ENCODE data around the gene ATP10A.

The ATP10A gene

DNA sequence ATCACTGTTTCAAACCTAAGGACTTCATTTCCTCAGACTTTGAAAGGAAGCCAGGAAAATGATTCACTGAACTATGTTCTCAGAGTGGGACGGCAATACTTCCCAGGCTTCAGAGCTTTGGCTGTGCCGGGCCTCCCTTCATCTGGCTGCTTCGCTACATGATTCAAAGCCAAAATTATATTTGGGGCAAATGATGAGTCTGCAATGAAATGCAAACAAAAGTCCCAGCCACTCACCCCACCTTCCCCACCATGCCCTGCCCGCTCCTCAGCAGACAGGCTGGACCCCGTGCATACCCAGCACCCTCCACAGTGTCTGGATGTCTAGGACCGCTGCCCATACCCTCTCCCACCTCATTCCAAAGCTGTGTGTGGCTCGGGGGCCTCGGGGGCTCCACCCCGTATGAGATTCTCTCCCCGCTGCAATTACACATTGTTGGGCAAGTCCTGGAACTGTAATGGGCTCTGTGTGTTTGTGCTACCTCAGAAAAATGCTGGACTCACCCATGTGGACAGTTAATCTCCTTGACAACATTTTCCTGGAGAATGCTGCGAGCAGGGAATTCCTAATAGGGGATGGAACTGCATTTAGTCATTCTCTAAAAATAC, 32.2 kb downstream of the ATP10A start:
- no peak for DNase-seq (ENCODE audit: low read depth, low spot score)

GRCh38 chr15:25829073-25829472, 34.1 kb downstream of the ATP10A start:
- DNase-seq (ENCODE audit: low read depth, low spot score), result no peak

GRCh38 chr15:25825207-25825606, 37.9 kb downstream of the ATP10A start:
- DNase-seq (ENCODE audit: low read depth, low spot score), result no peak

GRCh38 chr15:25824618-25825017, 38.5 kb downstream of the ATP10A start:
- no peak for DNase-seq (ENCODE audit: low read depth, low spot score)

- no peak for DNase-seq (ENCODE audit: low read depth, low spot score)
These were observed 50.3 kb downstream of the ATP10A start for GRCh38 chr15:25812845-25813244.

DNA sequence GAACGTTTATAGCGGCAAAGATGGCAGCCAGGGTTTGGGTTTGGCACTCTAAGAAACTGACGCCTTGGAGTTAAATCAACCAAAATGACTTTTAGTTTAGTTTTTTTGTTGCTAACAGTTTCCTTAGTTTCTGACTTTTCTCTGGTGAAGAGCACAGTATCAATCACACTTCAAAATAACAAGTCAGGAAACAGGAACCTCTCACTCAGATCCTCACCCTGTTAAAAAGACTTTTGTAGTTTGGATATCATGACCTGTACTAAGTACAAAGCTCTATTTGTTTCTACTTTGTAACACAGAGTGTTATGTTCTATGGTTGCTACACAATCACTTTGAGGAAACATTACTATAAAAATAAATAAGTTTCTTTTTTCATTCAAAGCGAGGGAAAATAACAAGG, 51.1 kb downstream of the ATP10A start:
- no peak for DNase-seq (ENCODE audit: low read depth, low spot score)

- DNase-seq (ENCODE audit: low read depth, low spot score), result no peak
These were observed 51.6 kb downstream of the ATP10A start for GRCh38 chr15:25811481-25811906.

GRCh38 chr15:25810631-25811091, 52.5 kb downstream of the ATP10A start:
- DNase-seq (ENCODE audit: low read depth, low spot score), result no peak

- DNase-seq (ENCODE audit: low read depth, low spot score), result no peak
These were observed 53.0 kb downstream of the ATP10A start for GRCh38 chr15:25810154-25810553.

GRCh38 chr15:25807063-25807462, 56.1 kb downstream of the ATP10A start:
- DNase-seq (ENCODE audit: low read depth, low spot score), result no peak

DNA sequence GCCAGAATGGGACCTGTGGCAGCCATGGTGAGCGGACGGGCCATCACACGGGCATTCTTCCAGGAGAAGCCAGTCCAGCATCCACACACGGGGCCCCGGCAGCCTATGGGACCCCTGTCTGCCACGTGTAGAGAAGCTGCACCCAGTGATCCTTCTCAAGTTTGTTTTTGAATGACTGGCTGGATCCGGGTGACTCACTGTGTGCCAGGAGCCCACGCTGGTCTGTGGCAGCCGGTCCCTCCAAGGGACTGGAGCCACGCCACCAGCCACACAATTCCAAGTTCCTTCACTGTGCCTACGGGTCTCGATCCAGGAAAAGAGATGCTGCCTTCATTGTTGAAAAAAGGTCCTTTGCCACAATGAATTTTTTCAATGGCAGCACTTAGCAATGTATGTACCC, 58.1 kb downstream of the ATP10A start:
- no peak for DNase-seq (ENCODE audit: low read depth, low spot score)

- no peak for DNase-seq (ENCODE audit: low read depth, low spot score)
These were observed 58.7 kb downstream of the ATP10A start for GRCh38 chr15:25804451-25804850.

- no peak for DNase-seq (ENCODE audit: low read depth, low spot score)
These were observed 59.6 kb downstream of the ATP10A start for GRCh38 chr15:25803541-25803940.

DNA sequence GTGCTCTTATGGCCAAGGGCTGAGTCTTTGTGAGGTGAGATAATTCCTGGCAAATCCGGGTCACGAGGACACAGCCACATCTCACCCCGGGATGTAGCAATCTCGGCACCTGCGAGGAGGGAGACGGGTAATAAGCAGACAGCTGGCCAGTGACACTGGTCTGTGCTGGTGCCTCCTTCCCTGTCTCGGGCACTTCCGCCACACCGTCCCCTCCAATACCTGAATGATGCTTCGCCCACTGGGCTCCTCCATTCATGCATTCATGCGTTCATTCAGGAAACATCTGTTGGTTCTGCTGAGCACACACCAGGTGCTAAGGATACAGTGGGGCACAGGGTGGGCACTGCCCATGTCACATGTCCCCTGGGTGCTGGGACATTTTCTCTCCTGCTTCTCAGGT, 60.1 kb downstream of the ATP10A start:
- DNase-seq (ENCODE audit: low read depth, low spot score), result no peak

GRCh38 chr15:25802285-25802830, 60.8 kb downstream of the ATP10A start:
- no peak for DNase-seq (ENCODE audit: low read depth, low spot score)

DNA sequence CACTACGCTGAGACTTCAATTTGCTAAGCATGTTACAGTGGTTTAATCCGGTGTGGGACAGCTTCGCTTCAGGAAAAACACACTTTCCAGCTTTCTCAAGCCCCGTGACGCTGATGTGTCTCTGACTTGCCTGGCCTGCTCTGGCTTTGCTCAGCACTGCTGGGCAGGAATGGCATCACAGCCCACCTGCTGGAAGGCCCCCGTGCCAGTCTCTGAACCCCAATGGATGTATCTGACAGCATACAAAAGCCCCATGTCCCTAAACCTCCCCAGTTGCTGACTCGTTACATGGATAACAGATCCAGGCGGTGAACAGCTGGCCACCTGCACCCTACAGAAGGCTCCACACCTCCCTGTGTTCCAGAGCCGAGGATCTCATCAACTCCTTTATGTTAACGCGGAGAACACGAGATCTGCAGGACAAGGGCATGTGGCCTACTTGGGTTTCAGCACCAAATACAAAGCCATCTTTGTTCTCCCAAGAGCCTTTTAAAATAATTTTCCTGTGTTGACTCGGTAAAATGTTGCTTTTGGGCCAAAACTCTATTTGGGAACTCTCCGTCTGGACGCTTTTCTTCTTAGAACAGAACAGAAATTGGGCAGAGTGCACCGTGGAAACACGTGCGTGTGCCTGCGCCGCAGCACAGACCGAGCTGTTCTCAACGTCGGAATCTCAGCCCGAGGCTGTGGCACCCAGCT, 61.4 kb downstream of the ATP10A start:
- DNase-seq (ENCODE audit: low read depth, low spot score), result no peak

DNA sequence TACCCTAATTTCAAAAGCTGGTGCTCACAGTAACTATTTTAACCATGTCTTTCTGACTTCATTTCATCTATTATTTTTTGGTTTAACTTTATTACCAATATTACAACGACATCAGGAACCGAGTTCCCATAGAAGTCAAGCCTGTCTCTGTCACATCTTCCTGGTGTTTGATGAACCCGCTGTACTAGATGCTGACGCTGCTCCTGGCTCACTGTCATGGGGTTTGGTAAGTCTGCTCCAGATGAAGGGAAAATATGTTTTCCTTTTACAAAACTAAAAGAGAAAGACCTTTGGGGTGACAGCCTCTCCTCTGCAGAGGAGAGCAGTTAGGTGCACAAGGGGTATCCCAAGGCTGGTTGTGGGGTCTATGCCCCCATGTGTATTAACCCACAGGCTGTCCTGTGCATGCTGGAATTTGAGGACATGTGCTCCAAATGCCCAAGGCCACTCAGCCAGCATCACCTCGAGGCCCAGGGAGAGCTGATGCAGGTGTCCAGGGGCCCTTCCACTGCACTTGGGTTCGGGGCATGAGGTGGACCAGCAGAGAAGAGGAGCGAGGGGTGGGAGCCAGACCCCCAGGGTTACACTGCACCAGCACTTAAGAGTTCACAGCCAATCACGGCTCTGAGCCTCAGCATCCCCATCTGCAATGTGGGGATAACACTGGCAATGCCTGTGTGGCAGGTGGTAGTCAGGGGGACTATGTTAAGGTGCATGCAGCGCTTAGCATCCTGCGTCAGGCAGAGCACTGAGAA, 62.2 kb downstream of the ATP10A start:
- no peak for DNase-seq (ENCODE audit: low read depth, low spot score)

DNA sequence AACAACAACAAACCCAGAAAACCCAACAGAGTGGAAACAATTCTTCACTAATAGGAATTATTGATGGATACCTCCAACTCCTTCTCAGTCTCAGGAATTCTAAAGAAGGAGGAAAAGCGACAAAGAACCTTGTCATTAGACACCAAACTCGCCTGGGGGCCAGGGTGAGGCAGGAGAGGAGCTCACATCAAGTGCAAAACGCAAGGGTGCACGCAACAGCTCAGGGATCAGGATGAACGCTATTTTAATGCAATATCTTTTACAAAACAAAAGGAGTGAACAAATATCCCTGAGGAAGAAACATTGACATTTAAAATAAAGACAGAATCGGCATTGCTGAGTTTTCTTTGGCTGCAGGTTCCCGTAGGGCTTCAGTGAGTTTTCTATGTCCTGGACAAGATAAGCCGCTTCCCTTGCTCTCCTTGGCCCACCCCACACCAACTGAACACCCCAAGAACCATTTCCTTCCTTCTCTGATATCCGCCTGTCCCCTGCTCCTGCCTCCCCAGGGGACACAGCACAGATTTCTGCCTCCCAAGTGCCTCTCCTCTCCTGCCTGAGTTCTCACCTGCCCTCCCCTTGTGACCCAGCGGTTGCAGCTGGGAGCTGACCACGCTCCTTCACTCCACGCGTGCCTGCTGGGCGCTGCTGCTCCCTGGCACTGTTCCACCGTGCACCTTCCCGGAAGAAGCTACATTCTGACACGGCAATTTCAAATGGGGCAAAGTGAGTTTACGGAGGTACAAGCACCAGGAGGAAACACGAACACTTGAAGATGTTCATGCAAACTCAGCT, 63.0 kb downstream of the ATP10A start:
- no peak for DNase-seq (ENCODE audit: low read depth, low spot score)

- DNase-seq (ENCODE audit: low read depth, low spot score), result no peak
These were observed 64.9 kb downstream of the ATP10A start for GRCh38 chr15:25797936-25798901.

DNA sequence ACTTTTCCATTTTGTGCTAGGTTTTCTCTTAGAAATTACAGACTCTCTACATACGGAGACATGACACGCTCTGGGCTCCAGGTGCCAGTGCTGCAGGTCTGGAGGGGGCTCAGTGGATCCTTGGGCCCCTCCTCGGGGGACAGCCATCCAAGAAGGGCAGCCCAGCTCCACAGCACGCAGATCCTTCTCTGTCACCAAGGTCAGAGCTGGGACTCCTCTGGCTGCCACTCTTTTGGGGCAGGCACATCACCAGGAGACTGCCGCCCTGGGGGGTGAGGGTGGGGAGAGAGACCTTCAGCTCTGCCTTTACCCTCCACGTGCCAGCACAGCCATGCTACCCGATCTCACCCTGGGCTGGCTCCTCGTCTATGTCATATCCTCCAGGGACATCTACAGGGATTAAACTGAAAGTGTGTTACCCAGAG, 65.6 kb downstream of the ATP10A start:
- no peak for DNase-seq (ENCODE audit: low read depth, low spot score)

Measured in activated CD4-positive, CD25-positive, alpha-beta regulatory T cell treated with anti-CD3 and anti-CD28 coated beads, Interleukin-2, amount 50 U/mL, for 16 hours (primary cell).